ENCODE measurements around the gene MAGI2. TPM values are rescaled to one million over a fixed set of nuclear protein-coding genes. Genes with fewer than 3 reads are reported as not detected.

Gene MAGI2
- total RNA-seq, 1 donor from 2014 or later, result 0.80 TPM

GRCh38 chr7:79301419-79301818 is 152.0 kb downstream of the MAGI2 start:
- ATAC-seq, result no peak

- ATAC-seq, result no peak
Measured at GRCh38 chr7:79300573-79300972, 152.9 kb downstream of the MAGI2 start.

- ATAC-seq, result no peak
Measured at GRCh38 chr7:79298145-79298760, 155.2 kb downstream of the MAGI2 start.

- no peak for ATAC-seq
Measured at GRCh38 chr7:79296553-79297320, 156.7 kb downstream of the MAGI2 start.

GRCh38 chr7:79293655-79294142 is 159.8 kb downstream of the MAGI2 start:
- ATAC-seq, result peak; percentile 72

DNA sequence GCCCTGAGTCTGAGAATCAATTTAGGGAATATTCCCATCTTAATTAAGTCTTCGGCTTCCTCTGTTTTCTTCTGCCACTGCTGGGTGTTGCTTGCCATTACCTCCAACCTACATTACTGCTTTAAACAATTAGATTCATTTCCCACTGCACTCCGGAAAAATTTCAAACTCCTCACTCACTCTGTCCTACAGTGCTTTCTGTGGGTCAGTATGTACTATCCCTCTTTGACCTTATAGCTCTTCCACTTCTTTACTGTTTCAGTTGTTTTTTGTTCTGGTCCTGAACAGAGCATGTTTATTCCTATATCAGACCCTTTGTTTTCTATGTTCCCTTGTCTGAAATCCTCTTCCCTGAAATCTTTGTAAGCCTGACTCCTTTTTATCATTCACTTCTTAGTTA is 160.6 kb downstream of the MAGI2 start:
- ATAC-seq, result no peak

DNA sequence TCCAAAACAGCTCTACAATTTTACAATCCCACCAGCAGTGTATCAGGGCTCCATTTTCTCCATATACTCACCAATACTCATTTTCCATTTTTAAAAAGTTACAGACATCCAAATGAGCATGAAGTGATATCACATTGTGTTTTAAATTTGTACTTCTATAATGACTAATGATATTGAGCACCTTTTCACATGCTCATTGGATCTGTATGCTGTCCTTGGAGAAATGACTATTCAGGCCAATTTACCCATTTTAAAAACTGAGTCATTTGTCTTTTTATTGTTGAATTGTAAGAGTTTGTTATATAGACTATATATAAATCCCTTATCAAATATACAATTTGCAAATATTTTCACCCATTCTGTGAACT is 162.0 kb downstream of the MAGI2 start:
- ATAC-seq, result no peak

DNA sequence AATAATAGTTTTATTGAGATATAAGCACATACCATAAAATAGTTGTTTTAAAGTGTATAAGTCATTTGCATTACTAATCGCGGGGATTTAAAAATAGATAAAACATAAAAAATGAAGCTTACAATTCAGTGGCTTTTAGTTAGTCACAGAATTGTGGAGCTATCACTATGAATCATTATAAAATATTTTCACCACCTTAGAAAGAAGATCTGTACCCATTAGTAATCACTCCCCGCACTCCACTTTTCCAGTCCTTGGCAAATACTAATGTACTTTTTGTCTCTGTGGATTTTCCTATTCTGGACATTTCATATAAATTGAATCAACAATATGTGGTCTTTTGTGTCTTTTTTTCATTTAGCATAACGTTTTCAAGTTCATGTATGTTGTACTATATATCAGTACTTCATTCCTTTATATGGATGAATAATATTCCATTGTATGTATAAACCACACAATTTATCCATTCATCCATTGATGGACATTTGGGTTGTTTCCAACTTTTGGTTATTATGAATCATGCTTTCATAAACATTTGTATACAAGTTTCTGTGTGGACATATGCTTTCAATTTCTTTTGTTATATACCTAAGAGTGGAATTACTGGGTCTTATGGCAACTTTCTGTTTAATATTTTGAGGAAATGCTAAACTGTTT is 162.5 kb downstream of the MAGI2 start:
- no peak for ATAC-seq

DNA sequence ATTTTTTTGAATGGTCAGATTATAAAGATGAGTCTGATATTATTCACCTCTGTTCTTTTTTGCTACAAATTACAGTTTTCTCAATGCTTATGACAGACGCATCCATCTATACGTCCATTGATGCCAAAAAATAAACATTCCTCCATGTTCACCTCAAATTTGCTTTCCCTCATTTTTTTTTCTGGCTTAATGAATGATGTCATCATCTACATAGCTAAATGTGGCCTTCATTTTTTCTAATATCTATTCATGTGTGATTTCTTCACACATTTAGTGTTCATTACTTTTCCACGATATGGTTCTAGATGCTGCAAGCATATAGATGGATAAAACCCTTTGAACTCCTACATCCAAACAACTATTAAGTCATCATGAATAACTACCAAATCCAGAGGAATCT is 163.1 kb downstream of the MAGI2 start:
- ATAC-seq, result no peak

DNA sequence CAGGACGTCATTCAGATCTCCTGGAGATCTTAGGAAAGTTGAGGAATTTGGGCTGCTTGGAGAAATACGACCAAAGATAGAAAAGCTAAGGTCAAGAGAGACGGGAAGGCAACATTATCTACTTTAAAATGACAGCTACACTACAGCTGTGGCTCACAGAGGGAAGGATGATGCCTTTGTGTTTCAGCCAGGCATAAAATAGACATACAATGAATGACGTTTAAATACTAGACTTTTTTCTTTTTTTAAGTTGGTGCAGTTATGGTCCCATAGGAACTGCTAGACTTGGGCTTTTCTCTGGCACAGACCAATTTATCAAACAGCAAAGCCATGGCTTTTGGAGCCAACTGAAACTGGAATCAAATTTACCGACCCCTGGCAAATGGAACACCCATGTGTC is 164.8 kb downstream of the MAGI2 start:
- no peak for ATAC-seq

GRCh38 chr7:79287981-79288380 is 165.5 kb downstream of the MAGI2 start:
- no peak for ATAC-seq

- ATAC-seq, result no peak
Measured at GRCh38 chr7:79286181-79286580, 167.3 kb downstream of the MAGI2 start.

DNA sequence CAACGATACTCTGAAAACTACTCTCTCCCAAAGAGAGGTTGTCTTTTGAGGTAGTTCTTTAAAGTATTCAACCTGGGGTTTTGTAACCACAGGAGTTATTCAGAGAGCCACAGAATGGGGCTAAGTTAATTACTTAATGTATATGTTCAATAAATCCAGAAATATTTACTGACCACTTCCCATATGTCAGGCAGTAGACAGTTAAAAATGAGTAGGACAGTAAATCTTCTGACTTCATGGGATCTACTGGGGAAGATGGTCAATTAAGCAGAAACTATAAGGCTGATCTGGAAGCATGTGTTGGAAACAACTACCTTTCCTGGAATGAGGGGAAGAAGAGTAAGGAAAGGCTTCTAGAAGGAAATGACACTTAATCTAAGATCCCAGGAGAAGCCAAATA is 167.7 kb downstream of the MAGI2 start:
- ATAC-seq, result no peak

- ATAC-seq, result no peak
Measured at GRCh38 chr7:79284211-79284610, 169.3 kb downstream of the MAGI2 start.

GRCh38 chr7:79282882-79283602 is 170.4 kb downstream of the MAGI2 start:
- ATAC-seq, result no peak

GRCh38 chr7:79282070-79282694 is 171.3 kb downstream of the MAGI2 start:
- ATAC-seq, result no peak

- no peak for ATAC-seq
Measured at GRCh38 chr7:79281426-79281825, 172.0 kb downstream of the MAGI2 start.

GRCh38 chr7:79272938-79273337 is 180.5 kb downstream of the MAGI2 start:
- ATAC-seq, result no peak

- no peak for ATAC-seq
Measured at GRCh38 chr7:79272066-79272669, 181.3 kb downstream of the MAGI2 start.

GRCh38 chr7:79268730-79269129 is 184.7 kb downstream of the MAGI2 start:
- no peak for ATAC-seq

GRCh38 chr7:79258826-79259225 is 194.6 kb downstream of the MAGI2 start:
- no peak for ATAC-seq

DNA sequence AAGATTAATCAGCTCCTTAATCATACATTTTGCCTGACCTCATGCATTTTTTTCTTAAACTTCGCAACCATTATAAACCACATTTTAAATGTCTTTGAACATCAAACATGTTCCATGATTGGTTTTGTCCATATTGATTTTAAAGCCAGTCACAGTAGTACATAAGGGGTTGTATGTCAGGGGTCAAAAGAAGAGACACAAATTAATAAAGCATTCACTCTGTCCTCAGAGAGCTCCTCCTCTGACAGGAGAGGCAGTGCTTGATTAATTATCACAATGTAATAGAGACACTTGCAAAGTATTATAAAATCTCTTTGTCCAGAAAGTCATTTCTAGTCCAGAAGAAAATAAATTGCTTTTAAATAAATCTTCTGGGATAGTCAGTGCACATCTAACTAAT is 195.5 kb downstream of the MAGI2 start:
- ATAC-seq, result no peak
